T-helper 17 cell (primary cell): ENCODE data around the gene PARK7. TPM values are rescaled to one million over a fixed set of nuclear protein-coding genes. Genes with fewer than 3 reads are reported as not detected.
"Not testable (repeated sequence)": the region's sequence is repeated elsewhere in the genome, so short reads cannot be mapped to it uniquely, and the experiment has no call there.

Experiments
- ATAC-seq: fragments of 150-1000 bp; cut with Tn5 transposase; 2 replicates; pipeline ENCODE4 v1.10.0; 2021; ENCODE audit warnings: mild to moderate bottlenecking, moderate library complexity
- DNase-seq, 3 donors: peaks; one replicate each; pipeline versions ENCODE4 v3.0.0 to v3.0.0-alpha.2; 2020 to 2021
- H3K9me3 ChIP-seq: one replicate; pipeline ENCODE4 v1.7.0; 2013; ENCODE audit warnings: low read length, mild to moderate bottlenecking; ENCODE audit not compliant: control insufficient read depth, poor library complexity, severe bottlenecking
- H3K27ac Mint-ChIP-seq: one replicate; pipeline ENCODE4 v1.8.0; 2022; ENCODE audit warnings: mild to moderate bottlenecking, moderate library complexity, mixed read lengths
- H3K27me3 Mint-ChIP-seq: one replicate; pipeline ENCODE4 v1.8.0; 2022; ENCODE audit warnings: mixed read lengths
- H3K36me3 Mint-ChIP-seq: one replicate; pipeline ENCODE4 v1.8.0; 2022; ENCODE audit warnings: low read depth, mixed read lengths
- H3K4me1 Mint-ChIP-seq: one replicate; pipeline ENCODE4 v1.8.0; 2022; ENCODE audit warnings: mild to moderate bottlenecking, mixed read lengths
- H3K4me3 Mint-ChIP-seq: one replicate; pipeline ENCODE4 v1.8.0; 2022; ENCODE audit warnings: mild to moderate bottlenecking, moderate library complexity, mixed read lengths
- total RNA-seq, 4 donors: library from RNA in 2 of 4; stranded (reverse) in 2 of 4; gene quantifications; one replicate each; pipeline ENCODE4 v1.2.3 and lab custom pipeline; 2022 to 2026

Gene PARK7
- total RNA-seq, 2 donors from 2014 or later: 106 to 123 TPM

GRCh38 chr1:7930645-7931445, 30.7 kb upstream of the PARK7 start:
- peaks cover 17% of the 10 kb centered on the region for H3K4me1 Mint-ChIP-seq
- peak; percentile 72 for ATAC-seq
- H3K4me3 Mint-ChIP-seq: peak overlapping the region; percentile 90
- no peak for DNase-seq
- H3K27ac Mint-ChIP-seq: peak overlapping the region; percentile 87
- no peaks in the 10 kb centered on the region for H3K9me3 ChIP-seq
- H3K27me3 Mint-ChIP-seq: peaks cover 11% of the 10 kb centered on the region
- H3K36me3 Mint-ChIP-seq: no peaks in the 10 kb centered on the region

GRCh38 chr1:7931446-7931812, 30.1 kb upstream of the PARK7 start:
- no peaks in the 10 kb centered on the region for H3K36me3 Mint-ChIP-seq
- no peaks in the 10 kb centered on the region for H3K9me3 ChIP-seq
- H3K27me3 Mint-ChIP-seq: peaks cover 14% of the 10 kb centered on the region
- ATAC-seq (peak; percentile 56), DNase-seq (no peak)
- H3K27ac Mint-ChIP-seq: peak overlapping the region; percentile 87
- peak overlapping the region; percentile 90 for H3K4me3 Mint-ChIP-seq
- H3K4me1 Mint-ChIP-seq: peaks cover 17% of the 10 kb centered on the region

- Mint-ChIP-seq H3K27me3 (peaks cover 25% of the 10 kb centered on the region), H3K4me3 (no peak overlapping the region), H3K4me1 (peaks cover 17% of the 10 kb centered on the region), H3K27ac (no peak overlapping the region), H3K36me3 (no peaks in the 10 kb centered on the region)
- no peaks in the 10 kb centered on the region for H3K9me3 ChIP-seq
- ATAC-seq (no peak), DNase-seq (no peak)
Observed at GRCh38 chr1:7932524-7933138, 28.9 kb upstream of the PARK7 start.

GRCh38 chr1:7938070-7938469, 23.4 kb upstream of the PARK7 start:
- H3K27me3 Mint-ChIP-seq: peaks cover 50% of the 10 kb centered on the region
- H3K4me1 Mint-ChIP-seq: peaks cover 25% of the 10 kb centered on the region
- ATAC-seq (no peak), DNase-seq (no peak)
- no peaks in the 10 kb centered on the region for H3K36me3 Mint-ChIP-seq
- H3K9me3 ChIP-seq: no peaks in the 10 kb centered on the region
- no peak overlapping the region for H3K4me3 Mint-ChIP-seq
- H3K27ac Mint-ChIP-seq: no peak overlapping the region

- H3K27me3 Mint-ChIP-seq: peaks cover 46% of the 10 kb centered on the region
- no peak overlapping the region for H3K4me3 Mint-ChIP-seq
- H3K36me3 Mint-ChIP-seq: no peaks in the 10 kb centered on the region
- ATAC-seq: no peak
- DNase-seq: no peak
- peak overlapping the region; percentile 10 for H3K27ac Mint-ChIP-seq
- H3K9me3 ChIP-seq: no peaks in the 10 kb centered on the region
- peaks cover 26% of the 10 kb centered on the region for H3K4me1 Mint-ChIP-seq
Observed at GRCh38 chr1:7940034-7940433, 21.5 kb upstream of the PARK7 start.

GRCh38 chr1:7940745-7941436, 20.6 kb upstream of the PARK7 start, which contains the start of gene TNFRSF9:
TNFRSF9 (minus strand) TSS chr1:7940839; CDS start chr1:7939994, 845 bp downstream.
- no peaks in the 10 kb centered on the region for H3K36me3 Mint-ChIP-seq
- H3K27me3 Mint-ChIP-seq: peaks cover 40% of the 10 kb centered on the region
- no peaks in the 10 kb centered on the region for H3K9me3 ChIP-seq
- ATAC-seq (peak; percentile 87), DNase-seq (peak; percentile 30 to 52 (median 46))
- H3K4me3 Mint-ChIP-seq: peak within 1 kb of the TSS; percentile 92
- H3K4me1 Mint-ChIP-seq: peaks cover 26% of the 10 kb centered on the region
- peak within 1 kb of the TSS; percentile 93 for H3K27ac Mint-ChIP-seq

- Mint-ChIP-seq H3K27ac (peak overlapping the region; percentile 93), H3K36me3 (no peaks in the 10 kb centered on the region), H3K4me1 (peaks cover 26% of the 10 kb centered on the region), H3K27me3 (peaks cover 37% of the 10 kb centered on the region), H3K4me3 (peak overlapping the region; percentile 92)
- H3K9me3 ChIP-seq: no peaks in the 10 kb centered on the region
- DNase-seq (no peak), ATAC-seq (no peak)
Observed at GRCh38 chr1:7941437-7941793, 20.1 kb upstream of the PARK7 start.

- DNase-seq (peak; percentile 19 to 35 (median 34)), ATAC-seq (peak; percentile 60)
- H3K4me3 Mint-ChIP-seq: peak overlapping the region; percentile 92
- no peaks in the 10 kb centered on the region for H3K9me3 ChIP-seq
- peak overlapping the region; percentile 93 for H3K27ac Mint-ChIP-seq
- H3K4me1 Mint-ChIP-seq: peaks cover 26% of the 10 kb centered on the region
- no peaks in the 10 kb centered on the region for H3K36me3 Mint-ChIP-seq
- H3K27me3 Mint-ChIP-seq: peaks cover 29% of the 10 kb centered on the region
Observed at GRCh38 chr1:7942214-7942921, 19.1 kb upstream of the PARK7 start.

GRCh38 chr1:7943251-7943650, 18.3 kb upstream of the PARK7 start:
- DNase-seq: no peak
- Mint-ChIP-seq H3K27ac (peak overlapping the region; percentile 93), H3K4me3 (peak overlapping the region; percentile 92), H3K4me1 (peaks cover 26% of the 10 kb centered on the region), H3K27me3 (peaks cover 23% of the 10 kb centered on the region), H3K36me3 (no peaks in the 10 kb centered on the region)
- ATAC-seq: no peak
- H3K9me3 ChIP-seq: no peaks in the 10 kb centered on the region

GRCh38 chr1:7948960-7949359, 12.6 kb upstream of the PARK7 start:
- no peak for DNase-seq
- Mint-ChIP-seq H3K4me3 (peak overlapping the region; percentile 22), H3K27ac (peak overlapping the region; percentile 59), H3K27me3 (no peaks in the 10 kb centered on the region), H3K36me3 (no peaks in the 10 kb centered on the region), H3K4me1 (peaks cover 22% of the 10 kb centered on the region)
- H3K9me3 ChIP-seq: no peaks in the 10 kb centered on the region
- peak; percentile 86 for ATAC-seq

GRCh38 chr1:7952791-7953190, 8.7 kb upstream of the PARK7 start:
- H3K27me3 Mint-ChIP-seq, H3K9me3 ChIP-seq, DNase-seq, H3K4me3 Mint-ChIP-seq, H3K27ac Mint-ChIP-seq, H3K36me3 Mint-ChIP-seq, ATAC-seq: not testable (repeated sequence)
- H3K4me1 Mint-ChIP-seq: peaks cover 37% of the 10 kb centered on the region

- no peaks in the 10 kb centered on the region for H3K9me3 ChIP-seq
- Mint-ChIP-seq H3K4me1 (peaks cover 31% of the 10 kb centered on the region), H3K36me3 (no peaks in the 10 kb centered on the region), H3K27me3 (no peaks in the 10 kb centered on the region), H3K27ac (peak overlapping the region; percentile 96), H3K4me3 (peak overlapping the region; percentile 89)
- ATAC-seq (peak; percentile 73), DNase-seq (peak; percentile 39 to 59 (median 58))
Observed at GRCh38 chr1:7953850-7954609, 7.5 kb upstream of the PARK7 start.
